Measurements from ENCODE around the gene BRWD1. TPM values are rescaled to one million over a fixed set of nuclear protein-coding genes. Genes with fewer than 3 reads are reported as not detected.

The BRWD1 gene
- total and polyA plus RNA-seq, 12 donors: 11.1 to 81.1 (median 37.6) TPM

DNA sequence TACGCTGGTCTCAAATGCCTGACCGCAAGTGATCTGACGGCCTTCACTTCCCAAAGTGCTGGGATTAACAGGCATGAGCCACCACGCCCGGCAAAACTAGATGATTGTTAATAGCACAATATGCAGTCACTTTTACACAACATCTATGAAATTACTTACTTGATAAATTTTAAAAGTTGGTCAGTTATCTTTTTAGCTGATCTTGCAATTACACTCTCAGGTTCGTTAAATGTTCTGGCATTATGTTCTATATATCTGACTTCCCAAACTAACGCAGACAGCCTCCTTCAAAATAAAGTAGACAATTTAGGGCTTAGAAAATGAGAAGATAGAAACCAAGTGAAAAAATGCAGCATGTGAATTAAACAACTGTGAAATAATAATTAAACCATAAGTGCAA is 98.4 kb downstream of the BRWD1 start:
- no peak for DNase-seq
- intact Hi-C loops (cut with DNase I): no loop called here
- Histone ChIP-seq H3K4me1 (replicated peaks in 1 of 2) (no peaks in the 10 kb centered on the region), H3K9me3 (replicated peaks in 1 of 3) (no peaks in the 10 kb centered on the region), H3K27ac (no peak overlapping the region), H3K36me3 (replicated peaks in 1 of 2) (peaks cover 0 to 48% of the 10 kb centered on the region in 2 donors), H3K27me3 (no peaks in the 10 kb centered on the region), H3K4me3 (no peak overlapping the region)
- TF ChIP-seq, protein P1, sequence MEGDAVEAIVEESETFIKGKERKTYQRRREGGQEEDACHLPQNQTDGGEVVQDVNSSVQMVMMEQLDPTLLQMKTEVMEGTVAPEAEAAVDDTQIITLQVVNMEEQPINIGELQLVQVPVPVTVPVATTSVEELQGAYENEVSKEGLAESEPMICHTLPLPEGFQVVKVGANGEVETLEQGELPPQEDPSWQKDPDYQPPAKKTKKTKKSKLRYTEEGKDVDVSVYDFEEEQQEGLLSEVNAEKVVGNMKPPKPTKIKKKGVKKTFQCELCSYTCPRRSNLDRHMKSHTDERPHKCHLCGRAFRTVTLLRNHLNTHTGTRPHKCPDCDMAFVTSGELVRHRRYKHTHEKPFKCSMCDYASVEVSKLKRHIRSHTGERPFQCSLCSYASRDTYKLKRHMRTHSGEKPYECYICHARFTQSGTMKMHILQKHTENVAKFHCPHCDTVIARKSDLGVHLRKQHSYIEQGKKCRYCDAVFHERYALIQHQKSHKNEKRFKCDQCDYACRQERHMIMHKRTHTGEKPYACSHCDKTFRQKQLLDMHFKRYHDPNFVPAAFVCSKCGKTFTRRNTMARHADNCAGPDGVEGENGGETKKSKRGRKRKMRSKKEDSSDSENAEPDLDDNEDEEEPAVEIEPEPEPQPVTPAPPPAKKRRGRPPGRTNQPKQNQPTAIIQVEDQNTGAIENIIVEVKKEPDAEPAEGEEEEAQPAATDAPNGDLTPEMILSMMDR (IDR thresholded peaks at IDR 0.05): no peak
- TF ChIP-seq POLR2A (IDR thresholded peaks at IDR 0.05): no peak
- 94 to 98% (median 97%) methylated on average over 7 of the region's 7 CpGs for WGBS, 4 donors

DNA sequence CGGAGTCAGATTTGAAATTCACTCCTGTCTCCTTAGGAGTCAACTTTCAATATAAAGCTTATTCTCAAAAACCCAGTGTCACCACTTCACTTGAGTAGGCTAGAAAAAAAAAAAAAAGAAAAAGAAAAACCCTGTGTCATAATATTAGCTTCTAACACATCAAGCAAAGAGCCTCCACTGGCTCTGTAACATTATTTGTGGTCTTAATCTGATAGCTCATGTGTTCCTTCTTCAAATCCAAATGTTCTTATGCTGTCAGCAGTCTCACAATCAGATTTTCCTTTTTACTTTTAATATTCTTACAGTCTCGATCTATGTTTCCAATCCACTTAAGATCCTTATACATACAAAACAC is 104.1 kb downstream of the BRWD1 start:
- Histone ChIP-seq H3K36me3 (replicated peaks in 1 of 2) (peaks cover 0 to 47% of the 10 kb centered on the region in 2 donors), H3K27me3 (no peaks in the 10 kb centered on the region), H3K27ac (no peak overlapping the region), H3K4me1 (replicated peaks in 1 of 2) (no peaks in the 10 kb centered on the region), H3K4me3 (no peak overlapping the region), H3K9me3 (replicated peaks in 1 of 3) (no peaks in the 10 kb centered on the region)
- 86 to 89% (median 87%) methylated on average over 2 of the region's 2 CpGs for WGBS, 4 donors
- no peak for DNase-seq
- no peak for TF ChIP-seq POLR2A (IDR thresholded peaks at IDR 0.05)
- TF ChIP-seq, protein P1 (IDR thresholded peaks at IDR 0.05): no peak
- intact Hi-C loops (cut with DNase I): no loop called here

DNA sequence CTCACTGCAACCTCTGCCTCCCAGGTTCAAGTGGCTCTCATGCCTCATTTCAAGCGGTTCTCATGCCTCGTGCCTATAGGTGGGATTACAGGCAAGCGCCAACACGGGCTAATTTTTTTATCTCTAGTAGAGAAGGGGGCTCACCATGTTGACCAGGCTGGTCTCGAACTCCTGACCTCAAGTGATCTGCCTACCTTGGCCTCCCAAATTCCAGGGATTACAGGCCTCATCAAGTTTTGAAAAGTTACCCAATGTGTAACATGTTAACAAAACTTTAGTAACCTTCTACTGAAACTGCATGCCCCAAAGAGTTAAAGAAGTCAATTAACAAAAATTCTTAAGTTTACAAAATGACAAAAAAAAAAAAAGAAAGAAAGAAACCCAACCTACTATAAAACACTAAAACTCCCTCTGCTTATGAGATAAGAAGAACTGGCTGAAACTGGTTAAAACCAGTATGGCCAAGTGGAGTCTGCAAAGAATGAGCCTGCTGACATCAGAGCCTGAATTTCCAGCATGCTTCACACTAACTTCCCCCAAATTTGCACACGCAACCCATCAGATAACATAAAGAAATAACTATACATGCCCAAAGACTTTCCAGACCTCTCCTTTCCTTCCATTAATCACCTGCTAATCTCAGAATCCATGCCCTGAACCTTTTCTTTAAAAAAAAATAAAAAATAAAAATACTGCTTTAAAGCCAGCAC is 104.7 kb downstream of the BRWD1 start:
- intact Hi-C loops (cut with DNase I): no loop called here
- TF ChIP-seq, protein P1 (IDR thresholded peaks at IDR 0.05): no peak
- TF ChIP-seq POLR2A (IDR thresholded peaks at IDR 0.05): no peak
- no peak for DNase-seq
- Histone ChIP-seq H3K27me3 (no peaks in the 10 kb centered on the region), H3K36me3 (replicated peaks in 1 of 2) (peaks cover 0 to 47% of the 10 kb centered on the region in 2 donors), H3K4me1 (replicated peaks in 1 of 2) (no peaks in the 10 kb centered on the region), H3K4me3 (no peak overlapping the region), H3K27ac (no peak overlapping the region), H3K9me3 (replicated peaks in 1 of 3) (no peaks in the 10 kb centered on the region)
- WGBS, 4 donors: 93 to 96% (median 95%) methylated on average over 6 of the region's 6 CpGs

DNA sequence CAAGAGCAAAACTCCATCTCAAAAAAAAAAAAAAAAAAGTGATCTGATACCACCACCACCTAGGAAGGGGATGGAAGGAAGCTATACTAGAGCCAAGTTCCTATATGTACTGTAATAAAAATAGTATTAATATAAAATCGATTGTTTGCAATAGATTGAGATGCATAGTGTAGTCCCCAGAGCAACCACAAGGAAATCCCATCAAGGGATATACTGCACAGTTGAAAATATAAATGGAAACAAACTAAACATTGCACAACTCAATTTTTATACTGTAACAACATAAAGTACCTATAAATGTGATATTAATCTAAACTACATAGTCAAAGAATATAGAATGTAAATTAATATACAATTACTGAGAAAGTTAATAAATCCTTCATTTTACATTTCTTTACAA is 109.3 kb downstream of the BRWD1 start:
- H3K4me3 ChIP-seq: no peak overlapping the region
- H3K27me3 ChIP-seq: no peaks in the 10 kb centered on the region
- WGBS, 4 donors: 83 to 94% (median 88%) methylated on average over 1 of the region's 1 CpG
- no peaks in the 10 kb centered on the region for H3K4me1 ChIP-seq (replicated peaks in 1 of 2)
- peaks cover 0 to 64% of the 10 kb centered on the region in 2 donors for H3K36me3 ChIP-seq (replicated peaks in 1 of 2)
- intact Hi-C loops (cut with DNase I): no loop called here
- TF ChIP-seq, protein P1 (IDR thresholded peaks at IDR 0.05): no peak
- no peak for TF ChIP-seq POLR2A (IDR thresholded peaks at IDR 0.05)
- no peak for DNase-seq
- no peaks in the 10 kb centered on the region for H3K9me3 ChIP-seq (replicated peaks in 1 of 3)
- no peak overlapping the region for H3K27ac ChIP-seq
